ENCODE measurements around the gene DDX47.
"Not testable (repeated sequence)": the region's sequence is repeated elsewhere in the genome, so short reads cannot be mapped to it uniquely, and the experiment has no call there.

The DDX47 gene

GRCh38 chr12:12840580-12840899 is 27.4 kb downstream of the DDX47 start:
- Histone ChIP-seq H3K4me3 (ENCODE audit: low read length) (no peak overlapping the region), H2AFZ (ENCODE audit: low read depth, low read length) (no peak overlapping the region), H3K27ac (ENCODE audit: low read length) (no peak overlapping the region), H4K20me1 (ENCODE audit: insufficient read depth, low read length) (peaks cover 4% of the 10 kb centered on the region; the same call in 1 of the 2 replicates), H3K4me1 (ENCODE audit: low read length) (peaks cover 11% of the 10 kb centered on the region), H3K79me2 (ENCODE audit: low read length) (no peaks in the 10 kb centered on the region), H3K4me2 (ENCODE audit: low read length) (no peak overlapping the region), H3K9ac (ENCODE audit: low read length) (no peak overlapping the region), H3K27me3 (ENCODE audit: low read depth, low read length) (no peaks in the 10 kb centered on the region), H3K36me3 (replicated peaks; ENCODE audit: low read depth, low read length) (peaks cover 27% of the 10 kb centered on the region), H3K9me3 (ENCODE audit: insufficient read depth, low read length) (no peaks in the 10 kb centered on the region)
- TF ChIP-seq EZH2phosphoT487 (IDR thresholded peaks at IDR 0.05; ENCODE audit: low read depth) (no peak), CTCF (IDR thresholded peaks at IDR 0.05; ENCODE audit: low read depth, low read length) (no peak)

- not testable (repeated sequence) for H3K4me3 ChIP-seq (ENCODE audit: low read length); H3K27ac ChIP-seq (ENCODE audit: low read length); H3K9me3 ChIP-seq (ENCODE audit: insufficient read depth, low read length); H3K79me2 ChIP-seq (ENCODE audit: low read length); H2AFZ ChIP-seq (ENCODE audit: low read depth, low read length); H3K9ac ChIP-seq (ENCODE audit: low read length); H3K4me2 ChIP-seq (ENCODE audit: low read length); H4K20me1 ChIP-seq (ENCODE audit: insufficient read depth, low read length); H3K27me3 ChIP-seq (ENCODE audit: low read depth, low read length)
- H3K36me3 ChIP-seq (replicated peaks; ENCODE audit: low read depth, low read length) = peaks cover 21% of the 10 kb centered on the region
- H3K4me1 ChIP-seq (ENCODE audit: low read length) = peaks cover 11% of the 10 kb centered on the region
Observed at GRCh38 chr12:12841428-12841827, 28.3 kb downstream of the DDX47 start.

- H2AFZ ChIP-seq (ENCODE audit: low read depth, low read length) = no peak overlapping the region
- H3K36me3 ChIP-seq (replicated peaks; ENCODE audit: low read depth, low read length) = peaks cover 9% of the 10 kb centered on the region
- H3K9ac ChIP-seq (ENCODE audit: low read length) = no peak overlapping the region
- H3K4me2 ChIP-seq (ENCODE audit: low read length) = no peak overlapping the region
- no peaks in the 10 kb centered on the region for H4K20me1 ChIP-seq (ENCODE audit: insufficient read depth, low read length)
- no peaks in the 10 kb centered on the region for H3K4me1 ChIP-seq (ENCODE audit: low read length)
- no peaks in the 10 kb centered on the region for H3K79me2 ChIP-seq (ENCODE audit: low read length)
- H3K4me3 ChIP-seq (ENCODE audit: low read length) = no peak overlapping the region
- H3K27me3 ChIP-seq (ENCODE audit: low read depth, low read length) = no peaks in the 10 kb centered on the region
- no peaks in the 10 kb centered on the region for H3K9me3 ChIP-seq (ENCODE audit: insufficient read depth, low read length)
- no peak for TF ChIP-seq EZH2phosphoT487 (IDR thresholded peaks at IDR 0.05; ENCODE audit: low read depth)
- no peak for TF ChIP-seq CTCF (IDR thresholded peaks at IDR 0.05; ENCODE audit: low read depth, low read length)
- no peak overlapping the region for H3K27ac ChIP-seq (ENCODE audit: low read length)
Observed at GRCh38 chr12:12845794-12846243, 32.7 kb downstream of the DDX47 start.

- not testable (repeated sequence) for H3K27ac ChIP-seq (ENCODE audit: low read length); H3K4me2 ChIP-seq (ENCODE audit: low read length); H3K9me3 ChIP-seq (ENCODE audit: insufficient read depth, low read length); H3K4me1 ChIP-seq (ENCODE audit: low read length); H3K27me3 ChIP-seq (ENCODE audit: low read depth, low read length); H3K79me2 ChIP-seq (ENCODE audit: low read length); H3K9ac ChIP-seq (ENCODE audit: low read length); H3K4me3 ChIP-seq (ENCODE audit: low read length); H2AFZ ChIP-seq (ENCODE audit: low read depth, low read length); H4K20me1 ChIP-seq (ENCODE audit: insufficient read depth, low read length)
- peaks cover 15% of the 10 kb centered on the region for H3K36me3 ChIP-seq (replicated peaks; ENCODE audit: low read depth, low read length)
Observed at GRCh38 chr12:12846780-12847179, 33.6 kb downstream of the DDX47 start.

- Histone ChIP-seq H3K4me3 (ENCODE audit: low read length) (no peak overlapping the region), H3K27me3 (ENCODE audit: low read depth, low read length) (no peaks in the 10 kb centered on the region), H3K36me3 (replicated peaks; ENCODE audit: low read depth, low read length) (peaks cover 11% of the 10 kb centered on the region), H3K79me2 (ENCODE audit: low read length) (no peaks in the 10 kb centered on the region), H4K20me1 (ENCODE audit: insufficient read depth, low read length) (no peaks in the 10 kb centered on the region), H3K4me2 (ENCODE audit: low read length) (no peak overlapping the region), H2AFZ (ENCODE audit: low read depth, low read length) (no peak overlapping the region), H3K27ac (ENCODE audit: low read length) (no peak overlapping the region), H3K4me1 (ENCODE audit: low read length) (no peaks in the 10 kb centered on the region), H3K9ac (ENCODE audit: low read length) (no peak overlapping the region), H3K9me3 (ENCODE audit: insufficient read depth, low read length) (no peaks in the 10 kb centered on the region)
- no peak for TF ChIP-seq EZH2phosphoT487 (IDR thresholded peaks at IDR 0.05; ENCODE audit: low read depth)
- TF ChIP-seq CTCF (IDR thresholded peaks at IDR 0.05; ENCODE audit: low read depth, low read length) = no peak
Observed at GRCh38 chr12:12853435-12853834, 40.3 kb downstream of the DDX47 start.

Data from OCI-LY3 (cell line).